CD14-positive monocyte (primary cell): ENCODE data around the gene ITGA7. TPM values are rescaled to one million over a fixed set of nuclear protein-coding genes. Genes with fewer than 3 reads are reported as not detected.

Experiments
- DNase-seq, 3 donors: peaks; one replicate each; pipeline ENCODE4 v3.0.0-alpha.2; 2011 to 2022
- H2AFZ ChIP-seq: 2 replicates; pipeline ENCODE4 v1.6.0; 2012; ENCODE audit warnings: mild to moderate bottlenecking, low read depth, low read length, inconsistent platforms; ENCODE audit not compliant: insufficient read depth, poor library complexity, severe bottlenecking
- H3K27ac ChIP-seq, 2 donors: 1 replicate in 1 of 2; 2 replicates in 1 of 2; pipeline ENCODE4 v1.5.1; 2012 to 2013; ENCODE audit warnings: low read length in 2 of 2, control low read depth in 1 of 2, inconsistent platforms in 1 of 2, low read depth in 1 of 2, mild to moderate bottlenecking in 1 of 2
- H3K27me3 ChIP-seq, 2 donors: one replicate each; pipeline versions ENCODE4 v1.6.0 to v1.6.1; 2011 to 2013; ENCODE audit warnings: low read length in 2 of 2; ENCODE audit not compliant: control insufficient read depth in 2 of 2, insufficient read depth in 2 of 2
- H3K36me3 ChIP-seq, 2 donors: replicated peaks in 1 of 2; 1 replicate in 1 of 2; 2 replicates in 1 of 2; pipeline versions ENCODE4 v1.5.1 to v1.6.1; 2012 to 2013; ENCODE audit warnings: low read length in 2 of 2, control low read depth in 1 of 2, inconsistent platforms in 1 of 2, mild to moderate bottlenecking in 1 of 2; ENCODE audit not compliant: insufficient read depth in 2 of 2, control insufficient read depth in 1 of 2
- H3K4me1 ChIP-seq, 2 donors: 1 replicate in 1 of 2; 2 replicates in 1 of 2; pipeline versions ENCODE4 v1.5.1 to v1.6.1; 2012 to 2013; ENCODE audit warnings: low read length in 2 of 2, control low read depth in 1 of 2, inconsistent platforms in 1 of 2, mild to moderate bottlenecking in 1 of 2, moderate library complexity in 1 of 2; ENCODE audit not compliant: insufficient read depth in 2 of 2, control insufficient read depth in 1 of 2
- H3K4me2 ChIP-seq: replicated peaks from 2 replicates; pipeline ENCODE3; 2012; ENCODE audit warnings: low read length, moderate library complexity, mild to moderate bottlenecking; ENCODE audit not compliant: poor library complexity, severe bottlenecking; ENCODE audit errors: extremely low read depth
- H3K4me3 ChIP-seq, 3 experiments: fragments of 200-600 bp in 1 of 3; sonication (generic) in 1 of 3; replicated peaks in 1 of 3; 1 replicate in 2 of 3; 2 replicates in 1 of 3; pipeline ENCODE4 v1.5.1; 2011 to 2013; ENCODE audit warnings: low read length in 3 of 3, mild to moderate bottlenecking in 3 of 3, control low read depth in 2 of 3, low read depth in 2 of 3, inconsistent platforms in 1 of 3, moderate library complexity in 1 of 3
- H3K79me2 ChIP-seq: 2 replicates; pipeline ENCODE4 v1.6.0; 2012; ENCODE audit warnings: mild to moderate bottlenecking, control low read depth, inconsistent platforms, low read length, moderate library complexity; ENCODE audit not compliant: insufficient read depth
- H3K9ac ChIP-seq: 2 replicates; pipeline ENCODE4 v1.6.0; 2017; ENCODE audit warnings: low read length, mild to moderate bottlenecking; ENCODE audit not compliant: insufficient read depth, poor library complexity, severe bottlenecking
- H3K9me3 ChIP-seq, 2 donors: replicated peaks in 1 of 2; 1 replicate in 1 of 2; 2 replicates in 1 of 2; pipeline versions ENCODE4 v1.5.1 to v1.6.1; 2012 to 2013; ENCODE audit warnings: low read length in 2 of 2, control low read depth in 1 of 2; ENCODE audit not compliant: control insufficient read depth in 1 of 2, insufficient read depth in 1 of 2
- H4K20me1 ChIP-seq: 2 replicates; pipeline ENCODE4 v1.6.0; 2012; ENCODE audit warnings: mild to moderate bottlenecking, low read length, control low read depth, moderate library complexity; ENCODE audit not compliant: insufficient read depth
- H3K27ac Mint-ChIP-seq, 7 donors: one replicate each; pipeline ENCODE4 v1.8.0; 2020; ENCODE audit warnings: mild to moderate bottlenecking in 7 of 7, mixed read lengths in 7 of 7, moderate library complexity in 6 of 7, inconsistent platforms in 2 of 7
- H3K27me3 Mint-ChIP-seq, 3 donors: one replicate each; pipeline ENCODE4 v1.8.0; 2021 to 2022; ENCODE audit warnings: low read depth in 3 of 3, mild to moderate bottlenecking in 3 of 3, mixed read lengths in 3 of 3, moderate library complexity in 3 of 3, inconsistent platforms in 1 of 3
- H3K36me3 Mint-ChIP-seq, 2 donors: one replicate each; pipeline ENCODE4 v1.8.0; 2020; ENCODE audit warnings: mixed read lengths in 2 of 2, inconsistent platforms in 1 of 2, mild to moderate bottlenecking in 1 of 2
- H3K4me1 Mint-ChIP-seq: one replicate; pipeline ENCODE4 v1.8.0; 2020; ENCODE audit warnings: mild to moderate bottlenecking, mixed read lengths
- H3K4me3 Mint-ChIP-seq, 2 donors: one replicate each; pipeline ENCODE4 v1.8.0; 2020; ENCODE audit warnings: mild to moderate bottlenecking in 2 of 2, mixed read lengths in 2 of 2, moderate library complexity in 1 of 2
- H3K9me3 Mint-ChIP-seq, 7 donors: one replicate each; pipeline ENCODE4 v1.8.0; 2020 to 2022; ENCODE audit warnings: mixed read lengths in 7 of 7, mild to moderate bottlenecking in 6 of 7, moderate library complexity in 6 of 7, inconsistent platforms in 2 of 7
- CTCF ChIP-seq: fragments of 200-600 bp; IDR thresholded peaks from one replicate; pipeline ENCODE4 v1.8.0; 2022; ENCODE audit warnings: antibody characterized with exemption, mild to moderate bottlenecking
- WGBS: methylation state at CpG from one replicate; pipeline ENCODE4 v1.1.5; 2013; ENCODE audit warnings: missing lambda C conversion rate; ENCODE audit not compliant: insufficient coverage; 5-methylcytosine and 5-hydroxymethylcytosine counted together
- intact Hi-C, 2 donors: fragments of 100-400 bp; cut with micrococcal nuclease; formaldehyde crosslinking; loops; one replicate each; pipeline versions ENCODE4 v1.15.0 to v1.15.1; 2023
- polyA plus RNA-seq, 3 donors: library from polyadenylated mRNA; depleted of rRNA in 1 of 3; unstranded in 2 of 3; stranded (reverse) in 1 of 3; fragments of 300-500 nt in 2 of 3; fragments of >200 nt in 1 of 3; fragmentation: Illumina TruSeq in 2 of 3; gene quantifications; 1 replicate in 2 of 3; 2 replicates in 1 of 3; pipeline ENCODE4 v1.2.3, GENCODE V29; 2012 to 2021

Gene ITGA7
- polyA plus RNA-seq, 3 donors, result 0.23 to 3.3 (median 0.55) TPM

- Histone ChIP-seq H3K27me3 (no peaks in the 10 kb centered on the region), H4K20me1 (no peaks in the 10 kb centered on the region), H3K9ac (no peak overlapping the region), H3K9me3 (no peaks in the 10 kb centered on the region), H3K4me3 (no peak overlapping the region), H3K4me2 (no peak overlapping the region), H3K36me3 (no peaks in the 10 kb centered on the region), H2AFZ (no peak overlapping the region), H3K4me1 (peaks cover 0 to 3% of the 10 kb centered on the region in 2 donors), H3K27ac (no peak overlapping the region), H3K79me2 (no peaks in the 10 kb centered on the region)
- TF ChIP-seq CTCF, result no peak
- peaks cover 3% of the 10 kb centered on the region in 2 donors for H3K36me3 Mint-ChIP-seq
- H3K4me1 Mint-ChIP-seq, result peaks cover 10% of the 10 kb centered on the region
- intact Hi-C loops, result no loop called here
- peaks cover 10 to 21% (median 14%) of the 10 kb centered on the region in 3 donors for H3K27me3 Mint-ChIP-seq
- H3K9me3 Mint-ChIP-seq, result peaks cover 0 to 3% (median 0%) of the 10 kb centered on the region in 7 donors
- 88% methylated on average over 17 of the region's 21 CpGs for WGBS
- no peak for DNase-seq
- no peak overlapping the region for H3K4me3 Mint-ChIP-seq
- no peak overlapping the region for H3K27ac Mint-ChIP-seq
Measured at GRCh38 chr12:55700255-55701018, 7.3 kb downstream of the ITGA7 start.

GRCh38 chr12:55699471-55700055 lies 8.1 kb downstream of the ITGA7 start:
- no peak for TF ChIP-seq CTCF
- Histone ChIP-seq H3K4me2 (no peak overlapping the region), H2AFZ (no peak overlapping the region), H3K27ac (no peak overlapping the region), H3K36me3 (no peaks in the 10 kb centered on the region), H3K4me3 (no peak overlapping the region), H3K9me3 (no peaks in the 10 kb centered on the region), H3K9ac (no peak overlapping the region), H3K4me1 (peaks cover 0 to 3% of the 10 kb centered on the region in 2 donors), H3K79me2 (no peaks in the 10 kb centered on the region), H3K27me3 (no peaks in the 10 kb centered on the region), H4K20me1 (no peaks in the 10 kb centered on the region)
- Mint-ChIP-seq H3K4me3 (no peak overlapping the region), H3K4me1 (peaks cover 10% of the 10 kb centered on the region), H3K36me3 (peaks cover 3% of the 10 kb centered on the region in 2 donors), H3K27me3 (peaks cover 8 to 13% (median 10%) of the 10 kb centered on the region in 3 donors), H3K27ac (no peak overlapping the region), H3K9me3 (peaks cover 0 to 3% (median 0%) of the 10 kb centered on the region in 7 donors)
- intact Hi-C loops, result no loop called here
- WGBS, result 89% methylated on average over 4 of the region's 5 CpGs
- DNase-seq, result no peak
